Mesothelial cell of epicardium (in vitro differentiated cells): ENCODE measurements around the gene SETD4. TPM values are rescaled to one million over a fixed set of nuclear protein-coding genes. Genes with fewer than 3 reads are reported as not detected.
"Not testable (repeated sequence)": the region's sequence is repeated elsewhere in the genome, so short reads cannot be mapped to it uniquely, and the experiment has no call there.

Source experiments
- DNase-seq, 2 experiments: peaks; one replicate each; pipeline ENCODE4 v3.0.0; 2021; ENCODE audit warnings: low spot score in 2 of 2; ENCODE audit not compliant: unreplicated experiment in 2 of 2
- H3K27ac Mint-ChIP-seq: 2 replicates; pipeline ENCODE4 v1.8.0; 2021; ENCODE audit warnings: mixed read lengths
- H3K27me3 Mint-ChIP-seq: 2 replicates; pipeline ENCODE4 v1.8.0; 2021; ENCODE audit warnings: low read depth, mixed read lengths
- H3K36me3 Mint-ChIP-seq: 2 replicates; pipeline ENCODE4 v1.8.0; 2021; ENCODE audit warnings: mixed read lengths
- H3K4me1 Mint-ChIP-seq: 2 replicates; pipeline ENCODE4 v1.8.0; 2021; ENCODE audit warnings: mixed read lengths
- H3K4me3 Mint-ChIP-seq: 2 replicates; pipeline ENCODE4 v1.8.0; 2021; ENCODE audit warnings: mild to moderate bottlenecking, moderate library complexity, mixed read lengths
- H3K9me3 Mint-ChIP-seq: 2 replicates; pipeline ENCODE4 v1.8.0; 2021; ENCODE audit warnings: mixed read lengths
- CTCF ChIP-seq: fragments of 200-600 bp; sonication (generic); IDR thresholded peaks from one replicate; pipeline ENCODE4 v1.5.0; 2021; ENCODE audit warnings: antibody characterized with exemption; ENCODE audit not compliant: unreplicated experiment
- total RNA-seq: library from RNA; stranded (reverse); gene quantifications from 3 replicates; pipeline ENCODE4 v1.2.1, GENCODE V29; 2021

The SETD4 gene
- total RNA-seq, 1 donor from 2014 or later, result 29.7 TPM

GRCh38 chr21:36076878-36077655 is 16.7 kb upstream of the SETD4 start:
- H3K36me3 Mint-ChIP-seq, result peaks cover 3% of the 10 kb centered on the region

GRCh38 chr21:36075953-36076352 is 15.6 kb upstream of the SETD4 start:
- Mint-ChIP-seq H3K4me3 (no peak overlapping the region), H3K27ac (no peak overlapping the region), H3K27me3 (peaks cover 5% of the 10 kb centered on the region), H3K4me1 (peaks cover 4% of the 10 kb centered on the region), H3K36me3 (peaks cover 4% of the 10 kb centered on the region), H3K9me3 (no peaks in the 10 kb centered on the region)
- DNase-seq, result no peak
- no peak for TF ChIP-seq CTCF

More at GRCh38 chr21:36076878-36077655, 16.7 kb upstream of the SETD4 start:
- H3K9me3 Mint-ChIP-seq, result no peaks in the 10 kb centered on the region
- H3K4me1 Mint-ChIP-seq, result no peaks in the 10 kb centered on the region
- peaks cover 6% of the 10 kb centered on the region for H3K27me3 Mint-ChIP-seq
- no peak overlapping the region for H3K4me3 Mint-ChIP-seq
- no peak for DNase-seq
- no peak overlapping the region for H3K27ac Mint-ChIP-seq
- TF ChIP-seq CTCF, result no peak

DNA sequence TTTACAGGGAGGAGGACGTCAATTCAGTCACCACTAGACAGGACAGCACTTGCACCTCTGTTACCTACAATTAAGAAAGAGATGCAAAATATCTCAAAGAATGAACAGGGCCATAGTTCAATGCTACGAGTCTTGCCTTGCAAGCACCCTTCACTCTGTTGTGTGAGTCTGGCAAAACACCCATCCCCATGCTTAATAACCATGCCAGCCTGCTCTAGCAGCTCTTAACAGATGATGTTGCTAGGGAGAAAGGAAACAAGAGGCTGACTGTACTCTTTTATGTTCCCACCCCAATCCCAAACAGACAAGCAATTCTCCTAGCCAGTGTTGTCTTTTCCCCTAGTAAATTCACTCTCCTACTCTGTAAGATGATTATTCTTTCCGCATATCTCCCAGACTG is 14.8 kb upstream of the SETD4 start:
- H3K9me3 Mint-ChIP-seq, result no peaks in the 10 kb centered on the region
- no peak for DNase-seq
- H3K4me1 Mint-ChIP-seq, result peaks cover 4% of the 10 kb centered on the region
- peaks cover 5% of the 10 kb centered on the region for H3K27me3 Mint-ChIP-seq
- H3K27ac Mint-ChIP-seq, result no peak overlapping the region
- H3K36me3 Mint-ChIP-seq, result peaks cover 4% of the 10 kb centered on the region
- TF ChIP-seq CTCF, result no peak
- H3K4me3 Mint-ChIP-seq, result no peak overlapping the region

GRCh38 chr21:36073911-36074310 is 13.6 kb upstream of the SETD4 start:
- H3K4me3 Mint-ChIP-seq, H3K4me1 Mint-ChIP-seq, H3K9me3 Mint-ChIP-seq, H3K27me3 Mint-ChIP-seq, H3K36me3 Mint-ChIP-seq, H3K27ac Mint-ChIP-seq, DNase-seq: not testable (repeated sequence)

DNA sequence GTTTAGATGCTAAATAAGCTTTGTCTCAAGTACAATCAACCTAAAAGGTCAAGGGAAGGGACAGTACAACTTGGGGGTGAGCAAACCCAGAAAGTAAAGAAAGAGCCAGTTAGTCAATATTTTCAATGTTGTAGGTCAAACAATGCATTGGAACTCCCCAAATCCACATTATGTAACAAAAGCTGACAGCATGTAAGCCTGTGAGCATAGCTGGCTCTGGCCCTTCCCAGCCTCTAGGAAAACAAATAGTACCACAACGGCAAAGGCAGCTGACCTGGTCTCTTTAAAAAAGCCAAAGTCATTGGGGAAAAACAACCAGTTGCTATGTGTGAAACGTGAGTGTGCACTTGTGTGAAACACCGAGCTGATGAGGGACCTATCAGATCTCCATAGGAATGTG is 12.9 kb upstream of the SETD4 start:
- Mint-ChIP-seq H3K27ac (no peak overlapping the region), H3K4me3 (no peak overlapping the region)
- no peak for TF ChIP-seq CTCF

GRCh38 chr21:36072453-36073162 is 12.3 kb upstream of the SETD4 start:
- TF ChIP-seq CTCF, result no peak
- H3K4me1 Mint-ChIP-seq, result peaks cover 4% of the 10 kb centered on the region
- H3K27ac Mint-ChIP-seq, result no peak overlapping the region
- DNase-seq, result no peak
- H3K4me3 Mint-ChIP-seq, result no peak overlapping the region
- peaks cover 10% of the 10 kb centered on the region for H3K36me3 Mint-ChIP-seq
- peaks cover 5% of the 10 kb centered on the region for H3K27me3 Mint-ChIP-seq
- H3K9me3 Mint-ChIP-seq, result peaks cover 11% of the 10 kb centered on the region

More for the DNA sequence above, 12.9 kb upstream of the SETD4 start:
- peaks cover 10% of the 10 kb centered on the region for H3K36me3 Mint-ChIP-seq
- H3K4me1 Mint-ChIP-seq, result peaks cover 4% of the 10 kb centered on the region
- H3K9me3 Mint-ChIP-seq, result peaks cover 10% of the 10 kb centered on the region
- peaks cover 5% of the 10 kb centered on the region for H3K27me3 Mint-ChIP-seq
- no peak for DNase-seq
